ENCODE data around the gene GPR156.

DNA sequence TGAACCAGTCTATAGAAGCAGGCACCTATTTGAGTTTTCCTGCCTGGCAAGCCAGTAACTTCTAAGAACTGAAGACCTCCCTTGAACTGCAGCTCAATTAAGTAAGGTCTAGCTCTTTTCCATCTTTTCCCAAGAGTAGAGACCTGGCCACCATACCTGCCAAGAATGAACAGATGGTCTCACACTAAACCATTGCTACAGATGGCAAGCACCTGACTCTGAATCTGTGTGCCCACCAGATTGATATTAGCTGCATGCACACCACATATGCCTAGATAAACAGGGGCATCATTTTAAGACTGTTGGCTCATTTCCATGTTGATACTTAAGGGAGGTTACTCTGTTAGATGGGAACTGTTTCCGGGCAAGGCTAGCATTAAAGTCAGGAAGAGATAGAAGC is 156.0 kb downstream of the GPR156 start:
- TF ChIP-seq, protein P1, sequence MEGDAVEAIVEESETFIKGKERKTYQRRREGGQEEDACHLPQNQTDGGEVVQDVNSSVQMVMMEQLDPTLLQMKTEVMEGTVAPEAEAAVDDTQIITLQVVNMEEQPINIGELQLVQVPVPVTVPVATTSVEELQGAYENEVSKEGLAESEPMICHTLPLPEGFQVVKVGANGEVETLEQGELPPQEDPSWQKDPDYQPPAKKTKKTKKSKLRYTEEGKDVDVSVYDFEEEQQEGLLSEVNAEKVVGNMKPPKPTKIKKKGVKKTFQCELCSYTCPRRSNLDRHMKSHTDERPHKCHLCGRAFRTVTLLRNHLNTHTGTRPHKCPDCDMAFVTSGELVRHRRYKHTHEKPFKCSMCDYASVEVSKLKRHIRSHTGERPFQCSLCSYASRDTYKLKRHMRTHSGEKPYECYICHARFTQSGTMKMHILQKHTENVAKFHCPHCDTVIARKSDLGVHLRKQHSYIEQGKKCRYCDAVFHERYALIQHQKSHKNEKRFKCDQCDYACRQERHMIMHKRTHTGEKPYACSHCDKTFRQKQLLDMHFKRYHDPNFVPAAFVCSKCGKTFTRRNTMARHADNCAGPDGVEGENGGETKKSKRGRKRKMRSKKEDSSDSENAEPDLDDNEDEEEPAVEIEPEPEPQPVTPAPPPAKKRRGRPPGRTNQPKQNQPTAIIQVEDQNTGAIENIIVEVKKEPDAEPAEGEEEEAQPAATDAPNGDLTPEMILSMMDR (tag by site-specific recombination; IDR thresholded peaks at IDR 0.05), result no peak
- TF ChIP-seq ZNF692 (tag by site-specific recombination; IDR thresholded peaks at IDR 0.05) (no peak), ZNF24 (tag by site-specific recombination; IDR thresholded peaks at IDR 0.05) (no peak)
